CD14-positive monocyte (primary cell): ENCODE results near the gene PI4KA. TPM values are rescaled to one million over a fixed set of nuclear protein-coding genes. Genes with fewer than 3 reads are reported as not detected.
A peak's percentile ranks its signal among the peaks of the same experiment; 100 is the strongest.

ENCODE experiments used
- DNase-seq, 3 donors: peaks; one replicate each; pipeline ENCODE4 v3.0.0-alpha.2; 2011 to 2022
- H2AFZ ChIP-seq: 2 replicates; pipeline ENCODE4 v1.6.0; 2012; ENCODE audit warnings: mild to moderate bottlenecking, low read depth, low read length, inconsistent platforms; ENCODE audit not compliant: insufficient read depth, poor library complexity, severe bottlenecking
- H3K27ac ChIP-seq, 2 donors: 1 replicate in 1 of 2; 2 replicates in 1 of 2; pipeline ENCODE4 v1.5.1; 2012 to 2013; ENCODE audit warnings: low read length in 2 of 2, control low read depth in 1 of 2, inconsistent platforms in 1 of 2, low read depth in 1 of 2, mild to moderate bottlenecking in 1 of 2
- H3K27me3 ChIP-seq, 2 donors: one replicate each; pipeline versions ENCODE4 v1.6.0 to v1.6.1; 2011 to 2013; ENCODE audit warnings: low read length in 2 of 2; ENCODE audit not compliant: control insufficient read depth in 2 of 2, insufficient read depth in 2 of 2
- H3K36me3 ChIP-seq, 2 donors: replicated peaks in 1 of 2; 1 replicate in 1 of 2; 2 replicates in 1 of 2; pipeline versions ENCODE4 v1.5.1 to v1.6.1; 2012 to 2013; ENCODE audit warnings: low read length in 2 of 2, control low read depth in 1 of 2, inconsistent platforms in 1 of 2, mild to moderate bottlenecking in 1 of 2; ENCODE audit not compliant: insufficient read depth in 2 of 2, control insufficient read depth in 1 of 2
- H3K4me1 ChIP-seq, 2 donors: 1 replicate in 1 of 2; 2 replicates in 1 of 2; pipeline versions ENCODE4 v1.5.1 to v1.6.1; 2012 to 2013; ENCODE audit warnings: low read length in 2 of 2, control low read depth in 1 of 2, inconsistent platforms in 1 of 2, mild to moderate bottlenecking in 1 of 2, moderate library complexity in 1 of 2; ENCODE audit not compliant: insufficient read depth in 2 of 2, control insufficient read depth in 1 of 2
- H3K4me2 ChIP-seq: replicated peaks from 2 replicates; pipeline ENCODE3; 2012; ENCODE audit warnings: low read length, moderate library complexity, mild to moderate bottlenecking; ENCODE audit not compliant: poor library complexity, severe bottlenecking; ENCODE audit errors: extremely low read depth
- H3K4me3 ChIP-seq, 3 experiments: fragments of 200-600 bp in 1 of 3; sonication (generic) in 1 of 3; replicated peaks in 1 of 3; 1 replicate in 2 of 3; 2 replicates in 1 of 3; pipeline ENCODE4 v1.5.1; 2011 to 2013; ENCODE audit warnings: low read length in 3 of 3, mild to moderate bottlenecking in 3 of 3, control low read depth in 2 of 3, low read depth in 2 of 3, inconsistent platforms in 1 of 3, moderate library complexity in 1 of 3
- H3K79me2 ChIP-seq: 2 replicates; pipeline ENCODE4 v1.6.0; 2012; ENCODE audit warnings: mild to moderate bottlenecking, control low read depth, inconsistent platforms, low read length, moderate library complexity; ENCODE audit not compliant: insufficient read depth
- H3K9ac ChIP-seq: 2 replicates; pipeline ENCODE4 v1.6.0; 2017; ENCODE audit warnings: low read length, mild to moderate bottlenecking; ENCODE audit not compliant: insufficient read depth, poor library complexity, severe bottlenecking
- H3K9me3 ChIP-seq, 2 donors: replicated peaks in 1 of 2; 1 replicate in 1 of 2; 2 replicates in 1 of 2; pipeline versions ENCODE4 v1.5.1 to v1.6.1; 2012 to 2013; ENCODE audit warnings: low read length in 2 of 2, control low read depth in 1 of 2; ENCODE audit not compliant: control insufficient read depth in 1 of 2, insufficient read depth in 1 of 2
- H4K20me1 ChIP-seq: 2 replicates; pipeline ENCODE4 v1.6.0; 2012; ENCODE audit warnings: mild to moderate bottlenecking, low read length, control low read depth, moderate library complexity; ENCODE audit not compliant: insufficient read depth
- H3K27ac Mint-ChIP-seq, 7 donors: one replicate each; pipeline ENCODE4 v1.8.0; 2020; ENCODE audit warnings: mild to moderate bottlenecking in 7 of 7, mixed read lengths in 7 of 7, moderate library complexity in 6 of 7, inconsistent platforms in 2 of 7
- H3K27me3 Mint-ChIP-seq, 3 donors: one replicate each; pipeline ENCODE4 v1.8.0; 2021 to 2022; ENCODE audit warnings: low read depth in 3 of 3, mild to moderate bottlenecking in 3 of 3, mixed read lengths in 3 of 3, moderate library complexity in 3 of 3, inconsistent platforms in 1 of 3
- H3K36me3 Mint-ChIP-seq, 2 donors: one replicate each; pipeline ENCODE4 v1.8.0; 2020; ENCODE audit warnings: mixed read lengths in 2 of 2, inconsistent platforms in 1 of 2, mild to moderate bottlenecking in 1 of 2
- H3K4me1 Mint-ChIP-seq: one replicate; pipeline ENCODE4 v1.8.0; 2020; ENCODE audit warnings: mild to moderate bottlenecking, mixed read lengths
- H3K4me3 Mint-ChIP-seq, 2 donors: one replicate each; pipeline ENCODE4 v1.8.0; 2020; ENCODE audit warnings: mild to moderate bottlenecking in 2 of 2, mixed read lengths in 2 of 2, moderate library complexity in 1 of 2
- H3K9me3 Mint-ChIP-seq, 7 donors: one replicate each; pipeline ENCODE4 v1.8.0; 2020 to 2022; ENCODE audit warnings: mixed read lengths in 7 of 7, mild to moderate bottlenecking in 6 of 7, moderate library complexity in 6 of 7, inconsistent platforms in 2 of 7
- CTCF ChIP-seq: fragments of 200-600 bp; IDR thresholded peaks from one replicate; pipeline ENCODE4 v1.8.0; 2022; ENCODE audit warnings: antibody characterized with exemption, mild to moderate bottlenecking
- WGBS: methylation state at CpG from one replicate; pipeline ENCODE4 v1.1.5; 2013; ENCODE audit warnings: missing lambda C conversion rate; ENCODE audit not compliant: insufficient coverage; 5-methylcytosine and 5-hydroxymethylcytosine counted together
- intact Hi-C, 2 donors: fragments of 100-400 bp; cut with micrococcal nuclease; formaldehyde crosslinking; loops; one replicate each; pipeline versions ENCODE4 v1.15.0 to v1.15.1; 2023
- polyA plus RNA-seq, 3 donors: library from polyadenylated mRNA; depleted of rRNA in 1 of 3; unstranded in 2 of 3; stranded (reverse) in 1 of 3; fragments of 300-500 nt in 2 of 3; fragments of >200 nt in 1 of 3; fragmentation: Illumina TruSeq in 2 of 3; gene quantifications; 1 replicate in 2 of 3; 2 replicates in 1 of 3; pipeline ENCODE4 v1.2.3, GENCODE V29; 2012 to 2021

Gene PI4KA
- polyA plus RNA-seq, 3 donors: 22.8 to 74.4 (median 38.2) TPM

DNA sequence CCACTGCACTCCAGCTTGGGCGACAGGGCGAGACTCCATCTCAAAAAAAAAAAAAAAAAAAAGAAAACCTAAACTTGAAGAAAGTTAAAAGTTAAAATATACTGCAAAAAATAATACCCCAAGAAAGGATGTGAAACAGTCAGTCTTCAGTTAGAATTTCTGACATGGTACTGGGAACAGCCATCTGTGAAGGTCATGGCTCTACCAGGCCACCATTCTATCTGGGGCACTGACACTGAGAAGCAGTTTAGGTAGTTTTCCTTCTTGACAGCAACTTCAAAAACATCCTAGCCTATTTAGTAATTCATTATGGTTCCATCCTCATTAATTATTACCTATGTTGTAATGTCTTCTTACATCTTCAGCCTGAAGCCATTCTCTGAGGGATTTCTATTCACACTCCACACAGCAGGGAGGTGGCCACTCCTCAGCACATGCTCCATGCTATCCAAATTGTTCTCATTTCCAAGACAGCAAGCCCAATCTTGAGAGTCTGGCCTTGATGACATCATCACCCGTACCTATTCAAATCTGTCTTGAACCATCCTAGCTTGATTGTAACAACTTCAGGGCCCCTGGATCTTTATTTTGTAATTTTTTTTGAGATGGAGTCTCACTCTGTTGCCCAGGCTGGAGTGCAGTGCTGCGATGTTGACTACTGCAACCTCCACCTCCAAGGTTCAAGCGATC lies 46.5 kb downstream of the PI4KA start:
- intact Hi-C loops: no loop called here

GRCh38 chr22:20811171-20811570 lies 47.4 kb downstream of the PI4KA start:
- no peak for TF ChIP-seq CTCF
- intact Hi-C loops: no loop called here
- Histone ChIP-seq H3K4me2 (no peak overlapping the region), H3K36me3 (peaks cover 75 to 96% of the 10 kb centered on the region in 2 donors), H4K20me1 (no peaks in the 10 kb centered on the region), H3K27ac (no peak overlapping the region), H2AFZ (no peak overlapping the region), H3K4me1 (no peaks in the 10 kb centered on the region), H3K9me3 (no peaks in the 10 kb centered on the region), H3K27me3 (no peaks in the 10 kb centered on the region), H3K4me3 (no peak overlapping the region), H3K79me2 (no peaks in the 10 kb centered on the region), H3K9ac (no peak overlapping the region)
- no peak overlapping the region for H3K27ac Mint-ChIP-seq
- WGBS: no CpG with 5 or more reads among the region's 1 CpG
- peaks cover 0 to 2% (median 0%) of the 10 kb centered on the region in 7 donors for H3K9me3 Mint-ChIP-seq
- no peak overlapping the region for H3K4me3 Mint-ChIP-seq
- H3K4me1 Mint-ChIP-seq: no peaks in the 10 kb centered on the region
- DNase-seq: no peak
- H3K27me3 Mint-ChIP-seq: peaks cover 0 to 2% (median 1%) of the 10 kb centered on the region in 3 donors
- peaks cover 75 to 93% of the 10 kb centered on the region in 2 donors for H3K36me3 Mint-ChIP-seq

More for the DNA sequence above, 46.5 kb downstream of the PI4KA start:
- no peak overlapping the region for H3K9ac ChIP-seq
- H3K79me2 ChIP-seq: no peaks in the 10 kb centered on the region
- no peaks in the 10 kb centered on the region for H3K9me3 ChIP-seq
- TF ChIP-seq CTCF: no peak
- H2AFZ ChIP-seq: no peak overlapping the region
- H3K27me3 ChIP-seq: no peaks in the 10 kb centered on the region
- Mint-ChIP-seq H3K4me3 (no peak overlapping the region), H3K27me3 (peaks cover 0 to 2% (median 1%) of the 10 kb centered on the region in 3 donors), H3K27ac (peak overlapping the region in 2 of 7 donors; percentile 32), H3K9me3 (peaks cover 0 to 2% (median 0%) of the 10 kb centered on the region in 7 donors), H3K36me3 (peaks cover 79 to 94% of the 10 kb centered on the region in 2 donors), H3K4me1 (no peaks in the 10 kb centered on the region)
- no peaks in the 10 kb centered on the region for H4K20me1 ChIP-seq
- H3K4me2 ChIP-seq: no peak overlapping the region
- peaks cover 73 to 95% of the 10 kb centered on the region in 2 donors for H3K36me3 ChIP-seq
- H3K4me3 ChIP-seq: no peak overlapping the region
- H3K27ac ChIP-seq: no peak overlapping the region
- no peak for DNase-seq
- no peaks in the 10 kb centered on the region for H3K4me1 ChIP-seq
- no CpG with 5 or more reads among the region's 5 CpGs for WGBS
